ES-I3 (cell line): ENCODE measurements around the gene SNAPC3.
"Not testable (repeated sequence)": the region's sequence is repeated elsewhere in the genome, so short reads cannot be mapped to it uniquely, and the experiment has no call there.

Experiments
- H3K36me3 ChIP-seq: 2 replicates; pipeline ENCODE4 v1.6.1; 2013; ENCODE audit warnings: mild to moderate bottlenecking, low read length, control low read depth, moderate library complexity; ENCODE audit not compliant: insufficient read depth
- H3K4me1 ChIP-seq: 2 replicates; pipeline ENCODE4 v1.6.1; 2013; ENCODE audit warnings: mild to moderate bottlenecking, control low read depth, low read length; ENCODE audit not compliant: insufficient read depth
- H3K9ac ChIP-seq: 2 replicates; pipeline ENCODE4 v1.6.1; 2013; ENCODE audit warnings: low read depth, mild to moderate bottlenecking, low read length, moderate library complexity
- H3K9me3 ChIP-seq: 2 replicates; pipeline ENCODE4 v1.6.1; 2013; ENCODE audit warnings: mild to moderate bottlenecking, low read length, moderate library complexity; ENCODE audit not compliant: control insufficient read depth, insufficient read depth

The SNAPC3 gene

GRCh38 chr9:15422372-15423230, at the start of gene SNAPC3:
SNAPC3 (plus strand) TSS chr9:15422876; CDS start chr9:15422880, 4 bp downstream.
- Histone ChIP-seq H3K36me3 (peaks cover 12% of the 10 kb centered on the region), H3K9ac (peak within 1 kb of the TSS; percentile 80), H3K4me1 (peaks cover 3% of the 10 kb centered on the region; the same call in 1 of the 2 replicates), H3K9me3 (no peaks in the 10 kb centered on the region)

- H3K9me3 ChIP-seq: 0 out of 2 replicates have a peak, but pooled peaks cover 3% of the 10 kb centered on the region
- H3K36me3 ChIP-seq: no peaks in the 10 kb centered on the region
- no peaks in the 10 kb centered on the region for H3K4me1 ChIP-seq
- H3K9ac ChIP-seq: no peak overlapping the region
Measured at GRCh38 chr9:15373881-15374280, 48.8 kb upstream of the SNAPC3 start.

GRCh38 chr9:15374310-15374709, 48.4 kb upstream of the SNAPC3 start:
- H3K4me1 ChIP-seq: no peaks in the 10 kb centered on the region
- H3K9ac ChIP-seq: no peak overlapping the region
- H3K9me3 ChIP-seq: 0 out of 2 replicates have a peak, but pooled peaks cover 3% of the 10 kb centered on the region
- H3K36me3 ChIP-seq: no peaks in the 10 kb centered on the region

GRCh38 chr9:15374825-15375224, 47.9 kb upstream of the SNAPC3 start:
- Histone ChIP-seq H3K4me1 (no peaks in the 10 kb centered on the region), H3K9ac (no peak overlapping the region)

GRCh38 chr9:15377625-15378540, 44.8 kb upstream of the SNAPC3 start:
- H3K36me3 ChIP-seq: no peaks in the 10 kb centered on the region
- no peak overlapping the region for H3K9ac ChIP-seq
- H3K4me1 ChIP-seq: no peaks in the 10 kb centered on the region
- 0 out of 2 replicates have a peak, but pooled peaks cover 3% of the 10 kb centered on the region for H3K9me3 ChIP-seq

More at GRCh38 chr9:15374825-15375224, 47.9 kb upstream of the SNAPC3 start:
- H3K36me3 ChIP-seq: no peaks in the 10 kb centered on the region
- H3K9me3 ChIP-seq: 0 out of 2 replicates have a peak, but pooled peaks cover 3% of the 10 kb centered on the region

- not testable (repeated sequence) for H3K9ac ChIP-seq, H3K9me3 ChIP-seq, H3K36me3 ChIP-seq, H3K4me1 ChIP-seq
Measured at GRCh38 chr9:15379317-15379716, 43.4 kb upstream of the SNAPC3 start.

- not testable (repeated sequence) for H3K9me3 ChIP-seq, H3K36me3 ChIP-seq
Measured at GRCh38 chr9:15379888-15380287, 42.8 kb upstream of the SNAPC3 start.

GRCh38 chr9:15381491-15381890, 41.2 kb upstream of the SNAPC3 start:
- Histone ChIP-seq H3K9ac (no peak overlapping the region), H3K36me3 (no peaks in the 10 kb centered on the region), H3K4me1 (no peaks in the 10 kb centered on the region), H3K9me3 (0 out of 2 replicates have a peak, but pooled peaks cover 3% of the 10 kb centered on the region)

More at GRCh38 chr9:15379888-15380287, 42.8 kb upstream of the SNAPC3 start:
- H3K9ac ChIP-seq, H3K4me1 ChIP-seq: not testable (repeated sequence)

GRCh38 chr9:15386465-15386864, 36.2 kb upstream of the SNAPC3 start:
- Histone ChIP-seq H3K36me3 (no peaks in the 10 kb centered on the region), H3K9me3 (no peaks in the 10 kb centered on the region), H3K4me1 (no peaks in the 10 kb centered on the region), H3K9ac (no peak overlapping the region)

GRCh38 chr9:15389173-15389572, 33.5 kb upstream of the SNAPC3 start:
- Histone ChIP-seq H3K9me3 (no peaks in the 10 kb centered on the region), H3K9ac (no peak overlapping the region), H3K4me1 (no peaks in the 10 kb centered on the region), H3K36me3 (no peaks in the 10 kb centered on the region)

GRCh38 chr9:15389631-15390030, 33.0 kb upstream of the SNAPC3 start:
- H3K36me3 ChIP-seq: no peaks in the 10 kb centered on the region
- H3K4me1 ChIP-seq: no peaks in the 10 kb centered on the region
- no peak overlapping the region for H3K9ac ChIP-seq
- H3K9me3 ChIP-seq: no peaks in the 10 kb centered on the region

GRCh38 chr9:15390201-15390600, 32.5 kb upstream of the SNAPC3 start:
- Histone ChIP-seq H3K36me3 (no peaks in the 10 kb centered on the region), H3K9ac (no peak overlapping the region)

GRCh38 chr9:15392363-15392762, 30.3 kb upstream of the SNAPC3 start:
- no peak overlapping the region for H3K9ac ChIP-seq
- H3K9me3 ChIP-seq: no peaks in the 10 kb centered on the region
- H3K4me1 ChIP-seq: no peaks in the 10 kb centered on the region
- no peaks in the 10 kb centered on the region for H3K36me3 ChIP-seq

More at GRCh38 chr9:15390201-15390600, 32.5 kb upstream of the SNAPC3 start:
- no peaks in the 10 kb centered on the region for H3K4me1 ChIP-seq
- H3K9me3 ChIP-seq: no peaks in the 10 kb centered on the region

- Histone ChIP-seq H3K9me3 (no peaks in the 10 kb centered on the region), H3K36me3 (no peaks in the 10 kb centered on the region), H3K4me1 (no peaks in the 10 kb centered on the region), H3K9ac (no peak overlapping the region)
Measured at GRCh38 chr9:15400281-15400941, 22.3 kb upstream of the SNAPC3 start.
